NCI-H510A (cell line): ENCODE measurements around the gene CKAP5.
"Not testable (repeated sequence)": the region's sequence is repeated elsewhere in the genome, so short reads cannot be mapped to it uniquely, and the experiment has no call there.

Experiments
- DNase-seq: peaks from one replicate; lab custom pipeline; 2025; lab: John Stamatoyannopoulos, UW

Gene CKAP5

DNA sequence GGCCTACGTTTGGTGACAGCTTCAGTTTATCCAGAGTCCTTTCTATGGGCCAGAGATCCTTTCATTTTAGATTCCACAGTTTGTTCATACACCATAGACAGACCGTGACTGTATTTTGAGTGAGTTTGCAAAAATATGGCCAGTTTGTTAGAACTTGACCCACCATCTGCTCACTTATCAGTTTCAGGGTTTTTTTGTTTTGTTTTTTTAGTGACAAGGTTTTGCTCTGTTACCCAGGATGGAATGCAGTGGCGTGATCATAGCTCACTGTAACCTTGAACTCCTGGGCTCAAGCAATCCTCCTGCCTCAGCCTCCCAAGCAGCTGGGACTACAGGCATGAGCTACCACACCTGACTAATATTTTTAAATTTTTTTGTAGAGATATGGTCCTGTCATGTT, 9.1 kb upstream of the CKAP5 start:
- no peak for DNase-seq

DNA sequence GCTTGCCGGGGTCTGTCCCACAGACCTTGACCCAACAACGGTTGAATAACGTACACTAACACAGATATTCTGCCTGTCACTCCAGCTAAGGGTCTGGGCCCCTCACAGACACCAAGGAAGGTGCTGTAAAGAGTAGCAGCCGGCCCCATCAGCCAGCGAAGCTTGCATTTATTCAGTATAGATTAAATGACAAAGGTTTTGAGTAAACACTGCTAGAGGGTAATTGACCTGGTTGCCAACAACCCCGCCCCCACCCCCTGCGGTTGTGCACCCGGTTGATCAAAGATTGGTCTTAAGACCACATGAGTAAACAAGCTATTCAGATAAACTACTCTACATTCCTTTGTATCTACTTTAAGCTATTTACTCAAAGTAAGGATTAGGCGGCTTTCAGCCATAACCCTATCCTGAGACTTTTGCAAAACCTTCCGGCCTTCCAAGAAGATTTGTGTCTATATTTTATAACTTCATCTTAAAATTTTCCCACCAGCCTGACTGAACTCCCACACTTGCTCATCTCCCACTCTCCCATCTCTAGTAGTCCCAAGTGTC, 4.8 kb upstream of the CKAP5 start:
- no peak for DNase-seq

GRCh38 chr11:46849631-46850030, 3.6 kb upstream of the CKAP5 start:
- DNase-seq = no peak

DNA sequence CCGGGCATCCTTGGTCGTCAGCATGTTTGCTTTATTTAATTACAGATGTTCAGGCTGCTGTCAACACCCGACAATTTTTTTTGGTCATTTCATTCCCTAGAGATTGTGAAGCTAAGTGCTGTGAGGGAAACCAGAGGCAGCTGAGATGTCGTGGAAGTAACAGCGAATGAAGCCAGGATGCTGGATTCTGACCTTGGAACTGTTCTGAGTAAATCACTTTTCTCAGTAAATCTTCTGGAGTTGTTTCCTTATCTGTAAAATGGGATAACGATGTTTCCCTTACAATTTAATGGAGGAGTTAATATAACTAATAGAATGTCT, 390 bp upstream of the CKAP5 start:
- no peak for DNase-seq

DNA sequence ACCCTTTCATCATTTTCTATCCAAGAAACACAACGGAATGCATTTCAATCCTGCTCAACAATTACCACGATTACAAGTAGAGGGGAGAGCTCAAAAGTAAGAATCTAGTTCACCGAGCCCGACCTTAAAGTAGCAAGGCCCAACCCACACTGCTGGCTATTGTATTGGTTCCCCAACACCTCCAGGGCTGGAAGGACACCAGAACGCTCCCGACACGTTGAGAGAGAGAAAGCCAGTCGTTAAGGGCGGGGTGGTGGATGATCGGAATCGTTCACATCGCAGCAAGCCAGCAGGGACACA, 690 bp downstream of the CKAP5 start:
- DNase-seq = no peak

DNA sequence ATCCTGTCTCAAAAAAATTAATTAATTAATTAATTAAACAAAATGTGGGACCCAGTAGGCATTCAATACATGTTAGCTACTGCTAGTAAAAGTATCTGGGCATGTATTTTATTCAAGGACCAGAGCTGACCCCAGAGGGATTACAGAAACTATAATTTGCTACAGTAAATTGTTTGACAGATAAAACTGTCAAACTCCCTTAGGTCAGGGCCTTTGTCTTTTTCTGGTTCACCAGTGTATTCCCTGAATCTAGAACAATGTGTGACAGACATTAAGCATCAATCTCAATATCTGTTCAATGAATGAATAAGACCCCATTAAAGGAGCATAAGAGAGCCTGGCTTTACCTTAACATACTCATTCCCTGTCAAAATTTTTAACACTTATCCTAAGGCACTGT, 6.0 kb downstream of the CKAP5 start:
- DNase-seq = no peak

DNA sequence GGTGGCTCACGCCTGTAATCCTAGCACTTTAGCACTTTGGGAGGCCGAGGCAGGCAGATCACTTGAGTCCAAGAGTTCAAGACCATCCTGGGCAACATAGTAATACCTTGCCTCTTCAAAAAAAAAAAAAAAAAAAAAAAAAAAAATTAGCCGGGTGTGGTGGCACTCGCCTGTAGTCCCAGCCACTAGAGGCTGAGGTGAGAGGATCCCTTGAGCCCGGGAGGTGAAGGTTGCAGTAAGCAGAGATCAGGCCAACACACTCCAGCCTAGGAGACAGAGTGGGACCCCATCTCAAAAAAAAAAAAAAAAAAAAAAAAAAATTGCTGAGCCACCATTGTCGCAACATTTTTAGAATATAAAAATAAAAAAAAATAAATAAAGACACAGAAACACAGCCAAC, 7.6 kb downstream of the CKAP5 start:
- DNase-seq = no peak

- no peak for DNase-seq
These were observed 8.2 kb downstream of the CKAP5 start for GRCh38 chr11:46837860-46838259.

DNA sequence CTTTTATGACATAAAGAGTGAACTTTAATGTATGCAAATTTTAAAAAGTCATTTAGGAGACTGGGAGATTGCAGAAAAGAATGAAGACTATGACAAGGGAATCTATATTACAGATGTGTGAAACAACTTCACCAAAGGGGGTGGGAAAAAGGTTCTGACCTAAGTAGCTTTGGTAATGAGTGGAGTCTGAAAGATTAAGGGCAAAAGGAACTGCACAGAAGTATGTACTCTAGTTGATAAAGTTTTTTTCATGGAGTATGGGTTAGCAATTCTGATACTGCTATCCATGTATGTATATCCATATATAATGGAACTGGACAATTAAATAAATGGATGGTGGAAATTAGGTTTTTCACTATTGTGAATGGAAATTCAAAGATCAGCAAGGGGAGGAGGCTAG, 9.2 kb downstream of the CKAP5 start:
- DNase-seq = no peak

GRCh38 chr11:46836431-46836830, 9.6 kb downstream of the CKAP5 start:
- no peak for DNase-seq

- no peak for DNase-seq
These were observed 10.2 kb downstream of the CKAP5 start for GRCh38 chr11:46835897-46836296.

- no peak for DNase-seq
These were observed 11.3 kb downstream of the CKAP5 start for GRCh38 chr11:46834821-46835220.

DNA sequence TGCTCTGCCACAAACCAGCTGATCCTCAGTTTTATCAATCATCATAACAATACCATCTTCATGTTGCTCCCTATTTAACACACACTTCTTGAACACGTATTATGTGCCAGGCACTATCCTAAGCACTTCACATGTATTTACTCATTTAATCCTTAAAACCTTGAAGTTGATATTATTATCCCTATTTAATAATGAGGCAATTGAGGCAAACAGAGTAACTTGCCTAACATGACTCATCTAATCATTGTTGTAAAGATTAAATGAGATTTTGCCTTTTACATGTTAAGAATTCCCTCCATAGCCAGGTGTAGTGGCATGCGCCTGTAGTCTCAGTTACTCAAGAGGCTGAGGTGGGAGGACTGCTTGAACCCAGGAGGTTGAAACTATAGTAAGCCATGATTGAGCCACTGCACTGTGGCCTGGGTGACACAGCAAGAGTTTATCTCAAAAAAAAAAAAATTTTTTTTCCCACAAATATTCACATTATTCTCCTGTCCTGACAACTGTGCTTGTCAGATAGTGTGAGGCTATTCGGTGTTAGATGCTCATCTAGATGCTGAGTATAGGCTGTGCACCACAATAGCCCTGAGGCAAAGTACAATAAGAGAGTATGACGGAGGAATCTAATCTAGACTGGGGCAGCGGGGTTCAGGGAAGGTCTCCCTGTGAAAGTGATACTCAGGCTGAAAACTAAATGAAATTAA, 13.4 kb downstream of the CKAP5 start:
- DNase-seq = no peak

- no peak for DNase-seq
These were observed 18.1 kb downstream of the CKAP5 start for GRCh38 chr11:46827995-46828394.

DNA sequence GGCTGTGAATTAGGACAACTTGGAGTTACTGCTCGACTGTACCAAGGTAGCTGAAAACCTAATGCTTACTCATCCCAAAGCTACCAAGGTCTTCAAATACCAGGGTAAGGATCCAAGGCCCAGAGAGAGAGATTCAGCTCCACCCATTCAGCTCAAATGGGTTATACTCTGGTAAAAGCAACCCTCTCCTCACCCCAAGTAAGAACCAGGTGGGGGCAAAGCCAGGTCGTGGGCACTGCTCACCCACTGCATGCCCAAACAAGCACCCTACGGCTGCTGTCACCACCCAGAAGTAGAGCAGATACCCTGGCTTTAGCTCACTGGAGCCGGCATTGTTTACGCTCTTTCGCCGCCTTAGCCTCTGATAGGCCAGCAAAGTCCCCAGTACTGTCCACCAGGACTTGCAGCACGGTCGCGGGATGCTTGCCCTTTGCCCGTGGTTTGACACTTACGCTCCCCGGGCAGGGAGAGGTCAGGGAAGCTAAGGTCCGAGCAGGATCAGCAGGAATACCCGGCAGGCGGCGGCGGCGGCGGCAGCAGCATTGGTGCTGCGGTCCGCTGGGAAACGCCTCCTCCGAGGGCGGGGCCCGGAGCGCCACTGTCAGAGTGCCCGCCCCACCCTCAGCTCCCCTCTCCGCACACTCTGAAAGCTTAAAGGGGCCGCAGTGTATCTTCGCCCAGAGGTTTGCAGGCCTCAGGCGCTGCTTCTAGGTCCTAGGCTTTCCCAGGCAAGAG, 19.6 kb downstream of the CKAP5 start:
- peak; percentile 21 for DNase-seq

GRCh38 chr11:46808799-46809431, 37.2 kb downstream of the CKAP5 start:
- DNase-seq = no peak

GRCh38 chr11:46801694-46802470, 44.2 kb downstream of the CKAP5 start:
- DNase-seq = no peak

- DNase-seq = no peak
These were observed 45.9 kb downstream of the CKAP5 start for GRCh38 chr11:46800177-46800576.

- not testable (repeated sequence) for DNase-seq
These were observed 46.4 kb downstream of the CKAP5 start for GRCh38 chr11:46799725-46800124.

- DNase-seq = no peak
These were observed 67.7 kb downstream of the CKAP5 start for GRCh38 chr11:46778416-46778815.

- no peak for DNase-seq
These were observed 69.2 kb downstream of the CKAP5 start for GRCh38 chr11:46776878-46777277.

DNA sequence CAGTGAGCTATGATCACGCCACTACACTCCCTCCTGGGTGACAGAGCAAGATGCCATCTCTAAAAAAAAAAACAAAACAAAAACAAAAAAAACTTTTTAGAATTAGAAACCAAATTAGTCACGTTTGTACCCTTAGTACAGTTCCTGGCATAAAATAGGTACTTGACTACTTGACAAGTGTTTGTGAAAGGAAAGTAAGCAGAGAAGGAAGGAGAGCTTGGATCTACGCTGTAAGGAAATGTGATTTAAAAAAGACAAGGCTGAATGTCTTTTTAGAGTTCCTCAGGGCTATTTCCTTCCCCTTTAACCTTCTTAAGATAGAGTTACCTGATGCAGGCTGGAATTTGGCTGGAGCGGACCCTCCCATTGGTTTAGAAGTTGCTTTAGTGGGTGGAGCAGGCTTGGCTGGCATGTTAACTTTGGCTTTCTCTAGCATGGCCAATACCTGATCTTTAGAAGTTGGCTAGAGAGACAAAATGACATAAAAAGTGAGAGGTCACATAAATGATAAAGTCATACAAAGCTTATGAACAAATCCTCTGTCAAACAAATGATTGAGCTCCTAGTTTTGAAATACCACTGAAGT, 76.4 kb downstream of the CKAP5 start:
- DNase-seq = no peak
